ENCODE results near the gene ETS2. TPM values are rescaled to one million over a fixed set of nuclear protein-coding genes. Genes with fewer than 3 reads are reported as not detected.

Gene ETS2
- total and polyA plus RNA-seq, 2 experiments from 2014 or later, result 19.5 to 36.8 TPM

DNA sequence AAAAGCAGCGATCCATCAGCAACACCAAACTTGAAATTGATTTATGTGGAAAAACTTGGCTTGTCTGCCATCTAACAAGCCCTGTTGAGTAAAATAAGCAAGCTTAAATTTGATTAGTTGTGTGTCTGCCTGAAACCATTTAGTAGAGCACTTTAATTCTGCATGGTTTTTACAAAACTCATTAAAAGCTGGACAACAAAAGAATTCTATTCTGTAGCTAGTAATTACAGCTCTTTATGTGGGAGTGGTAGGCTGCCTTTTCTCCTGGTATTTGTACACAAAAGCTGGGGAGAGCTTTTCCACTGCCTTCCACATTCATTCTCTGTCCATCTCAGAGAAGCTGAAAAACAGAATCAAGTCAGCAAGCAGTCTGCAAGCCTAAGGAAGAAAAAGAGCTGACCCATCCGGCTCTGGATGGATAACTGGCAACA is 1.7 kb downstream of the ETS2 start (continued):
- TF ChIP-seq, protein P1, sequence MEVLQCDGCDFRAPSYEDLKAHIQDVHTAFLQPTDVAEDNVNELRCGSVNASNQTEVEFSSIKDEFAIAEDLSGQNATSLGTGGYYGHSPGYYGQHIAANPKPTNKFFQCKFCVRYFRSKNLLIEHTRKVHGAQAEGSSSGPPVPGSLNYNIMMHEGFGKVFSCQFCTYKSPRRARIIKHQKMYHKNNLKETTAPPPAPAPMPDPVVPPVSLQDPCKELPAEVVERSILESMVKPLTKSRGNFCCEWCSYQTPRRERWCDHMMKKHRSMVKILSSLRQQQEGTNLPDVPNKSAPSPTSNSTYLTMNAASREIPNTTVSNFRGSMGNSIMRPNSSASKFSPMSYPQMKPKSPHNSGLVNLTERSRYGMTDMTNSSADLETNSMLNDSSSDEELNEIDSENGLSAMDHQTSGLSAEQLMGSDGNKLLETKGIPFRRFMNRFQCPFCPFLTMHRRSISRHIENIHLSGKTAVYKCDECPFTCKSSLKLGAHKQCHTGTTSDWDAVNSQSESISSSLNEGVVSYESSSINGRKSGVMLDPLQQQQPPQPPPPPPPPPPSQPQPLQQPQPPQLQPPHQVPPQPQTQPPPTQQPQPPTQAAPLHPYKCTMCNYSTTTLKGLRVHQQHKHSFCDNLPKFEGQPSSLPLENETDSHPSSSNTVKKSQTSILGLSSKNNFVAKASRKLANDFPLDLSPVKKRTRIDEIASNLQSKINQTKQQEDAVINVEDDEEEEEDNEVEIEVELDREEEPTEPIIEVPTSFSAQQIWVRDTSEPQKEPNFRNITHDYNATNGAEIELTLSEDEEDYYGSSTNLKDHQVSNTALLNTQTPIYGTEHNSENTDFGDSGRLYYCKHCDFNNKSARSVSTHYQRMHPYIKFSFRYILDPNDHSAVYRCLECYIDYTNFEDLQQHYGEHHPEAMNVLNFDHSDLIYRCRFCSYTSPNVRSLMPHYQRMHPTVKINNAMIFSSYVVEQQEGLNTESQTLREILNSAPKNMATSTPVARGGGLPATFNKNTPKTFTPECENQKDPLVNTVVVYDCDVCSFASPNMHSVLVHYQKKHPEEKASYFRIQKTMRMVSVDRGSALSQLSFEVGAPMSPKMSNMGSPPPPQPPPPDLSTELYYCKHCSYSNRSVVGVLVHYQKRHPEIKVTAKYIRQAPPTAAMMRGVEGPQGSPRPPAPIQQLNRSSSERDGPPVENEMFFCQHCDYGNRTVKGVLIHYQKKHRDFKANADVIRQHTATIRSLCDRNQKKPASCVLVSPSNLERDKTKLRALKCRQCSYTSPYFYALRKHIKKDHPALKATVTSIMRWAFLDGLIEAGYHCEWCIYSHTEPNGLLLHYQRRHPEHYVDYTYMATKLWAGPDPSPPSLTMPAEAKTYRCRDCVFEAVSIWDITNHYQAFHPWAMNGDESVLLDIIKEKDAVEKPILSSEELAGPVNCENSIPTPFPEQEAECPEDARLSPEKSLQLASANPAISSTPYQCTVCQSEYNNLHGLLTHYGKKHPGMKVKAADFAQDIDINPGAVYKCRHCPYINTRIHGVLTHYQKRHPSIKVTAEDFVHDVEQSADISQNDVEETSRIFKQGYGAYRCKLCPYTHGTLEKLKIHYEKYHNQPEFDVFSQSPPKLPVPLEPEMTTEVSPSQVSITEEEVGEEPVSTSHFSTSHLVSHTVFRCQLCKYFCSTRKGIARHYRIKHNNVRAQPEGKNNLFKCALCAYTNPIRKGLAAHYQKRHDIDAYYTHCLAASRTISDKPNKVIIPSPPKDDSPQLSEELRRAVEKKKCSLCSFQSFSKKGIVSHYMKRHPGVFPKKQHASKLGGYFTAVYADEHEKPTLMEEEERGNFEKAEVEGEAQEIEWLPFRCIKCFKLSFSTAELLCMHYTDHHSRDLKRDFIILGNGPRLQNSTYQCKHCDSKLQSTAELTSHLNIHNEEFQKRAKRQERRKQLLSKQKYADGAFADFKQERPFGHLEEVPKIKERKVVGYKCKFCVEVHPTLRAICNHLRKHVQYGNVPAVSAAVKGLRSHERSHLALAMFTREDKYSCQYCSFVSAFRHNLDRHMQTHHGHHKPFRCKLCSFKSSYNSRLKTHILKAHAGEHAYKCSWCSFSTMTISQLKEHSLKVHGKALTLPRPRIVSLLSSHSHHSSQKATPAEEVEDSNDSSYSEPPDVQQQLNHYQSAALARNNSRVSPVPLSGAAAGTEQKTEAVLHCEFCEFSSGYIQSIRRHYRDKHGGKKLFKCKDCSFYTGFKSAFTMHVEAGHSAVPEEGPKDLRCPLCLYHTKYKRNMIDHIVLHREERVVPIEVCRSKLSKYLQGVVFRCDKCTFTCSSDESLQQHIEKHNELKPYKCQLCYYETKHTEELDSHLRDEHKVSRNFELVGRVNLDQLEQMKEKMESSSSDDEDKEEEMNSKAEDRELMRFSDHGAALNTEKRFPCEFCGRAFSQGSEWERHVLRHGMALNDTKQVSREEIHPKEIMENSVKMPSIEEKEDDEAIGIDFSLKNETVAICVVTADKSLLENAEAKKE (CRISPR knock-in tag; IDR thresholded peaks at IDR 0.05), result no peak
- TF ChIP-seq CREB1 (CRISPR knock-in tag; IDR thresholded peaks at IDR 0.05; ENCODE audit: low read depth) (no peak), JUNB (IDR thresholded peaks at IDR 0.05; ENCODE audit: unreplicated experiment) (no peak), EZH2 (IDR thresholded peaks at IDR 0.05; ENCODE audit: low read depth, unreplicated experiment) (no peak), ZNF331 (CRISPR knock-in tag; IDR thresholded peaks at IDR 0.05; ENCODE audit: low read depth) (no peak), EZH2phosphoT487 (IDR thresholded peaks at IDR 0.05; ENCODE audit: unreplicated experiment) (no peak), ZNF114 (CRISPR knock-in tag; IDR thresholded peaks at IDR 0.05) (no peak), STAT1 (IDR thresholded peaks at IDR 0.05; ENCODE audit: unreplicated experiment) (no peak)
- TF ChIP-seq, protein P2, sequence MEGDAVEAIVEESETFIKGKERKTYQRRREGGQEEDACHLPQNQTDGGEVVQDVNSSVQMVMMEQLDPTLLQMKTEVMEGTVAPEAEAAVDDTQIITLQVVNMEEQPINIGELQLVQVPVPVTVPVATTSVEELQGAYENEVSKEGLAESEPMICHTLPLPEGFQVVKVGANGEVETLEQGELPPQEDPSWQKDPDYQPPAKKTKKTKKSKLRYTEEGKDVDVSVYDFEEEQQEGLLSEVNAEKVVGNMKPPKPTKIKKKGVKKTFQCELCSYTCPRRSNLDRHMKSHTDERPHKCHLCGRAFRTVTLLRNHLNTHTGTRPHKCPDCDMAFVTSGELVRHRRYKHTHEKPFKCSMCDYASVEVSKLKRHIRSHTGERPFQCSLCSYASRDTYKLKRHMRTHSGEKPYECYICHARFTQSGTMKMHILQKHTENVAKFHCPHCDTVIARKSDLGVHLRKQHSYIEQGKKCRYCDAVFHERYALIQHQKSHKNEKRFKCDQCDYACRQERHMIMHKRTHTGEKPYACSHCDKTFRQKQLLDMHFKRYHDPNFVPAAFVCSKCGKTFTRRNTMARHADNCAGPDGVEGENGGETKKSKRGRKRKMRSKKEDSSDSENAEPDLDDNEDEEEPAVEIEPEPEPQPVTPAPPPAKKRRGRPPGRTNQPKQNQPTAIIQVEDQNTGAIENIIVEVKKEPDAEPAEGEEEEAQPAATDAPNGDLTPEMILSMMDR (conservative IDR thresholded peaks at IDR 0.05; ENCODE audit: low read depth in 2 of 2), result no peak
- TF ChIP-seq, protein P3, sequence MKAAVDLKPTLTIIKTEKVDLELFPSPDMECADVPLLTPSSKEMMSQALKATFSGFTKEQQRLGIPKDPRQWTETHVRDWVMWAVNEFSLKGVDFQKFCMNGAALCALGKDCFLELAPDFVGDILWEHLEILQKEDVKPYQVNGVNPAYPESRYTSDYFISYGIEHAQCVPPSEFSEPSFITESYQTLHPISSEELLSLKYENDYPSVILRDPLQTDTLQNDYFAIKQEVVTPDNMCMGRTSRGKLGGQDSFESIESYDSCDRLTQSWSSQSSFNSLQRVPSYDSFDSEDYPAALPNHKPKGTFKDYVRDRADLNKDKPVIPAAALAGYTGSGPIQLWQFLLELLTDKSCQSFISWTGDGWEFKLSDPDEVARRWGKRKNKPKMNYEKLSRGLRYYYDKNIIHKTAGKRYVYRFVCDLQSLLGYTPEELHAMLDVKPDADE (IDR thresholded peaks at IDR 0.05), result no peak

Data from GM23338 (cell line).